OCI-LY7 (cell line): ENCODE measurements around the gene CLASP2. TPM values are rescaled to one million over a fixed set of nuclear protein-coding genes. Genes with fewer than 3 reads are reported as not detected.

Source experiments
- BruUV-seq: library from RNA; stranded (reverse); fragments of 400-500 nt; replicated peaks from 2 replicates; lab custom pipeline; 2021; lab: Mats Ljungman, UMichigan
- CTCF ChIA-PET: fragments of 300-600 bp; sonication (Branson Sonifier 250); formaldehyde crosslinking; loops from one replicate; lab custom pipeline; 2022; ENCODE audit warnings: antibody characterized with exemption; ENCODE audit not compliant: unreplicated experiment; lab: Charles Lee
- POLR2A ChIA-PET: fragments of 300-600 bp; sonication (Branson Sonifier 250); formaldehyde crosslinking; loops from one replicate; lab custom pipeline; 2022; ENCODE audit warnings: antibody characterized with exemption; lab: Charles Lee
- DNase-seq: peaks from one replicate; pipeline ENCODE4 v3.0.0-alpha.2; 2015; ENCODE audit warnings: low spot score
- H2AFZ ChIP-seq: fragments of 200-600 bp; sonication (generic), shearing (Covaris generic); 2 replicates; pipeline ENCODE4 v1.6.1; 2014; ENCODE audit warnings: mild to moderate bottlenecking, antibody characterized with exemption, low read length, moderate library complexity
- H3K27ac ChIP-seq: fragments of 200-600 bp; sonication (generic); 2 replicates; pipeline ENCODE4 v1.5.1; 2014; ENCODE audit warnings: mixed run types, low read depth, mild to moderate bottlenecking, moderate library complexity, low read length, inconsistent platforms; ENCODE audit not compliant: poor library complexity, severe bottlenecking
- H3K36me3 ChIP-seq: fragments of 200-600 bp; sonication (generic); 2 replicates; pipeline ENCODE4 v1.6.1; 2014; ENCODE audit warnings: mild to moderate bottlenecking, antibody characterized with exemption, low read length, moderate library complexity, mixed read lengths; ENCODE audit not compliant: insufficient read depth
- H3K4me1 ChIP-seq: fragments of 200-600 bp; sonication (generic); 2 replicates; pipeline ENCODE4 v1.5.1; 2014; ENCODE audit warnings: mild to moderate bottlenecking, low read length; ENCODE audit not compliant: insufficient read depth, poor library complexity, severe bottlenecking
- H3K4me2 ChIP-seq: fragments of 200-600 bp; sonication (generic); 2 replicates; pipeline ENCODE4 v1.6.1; 2014; ENCODE audit warnings: mild to moderate bottlenecking, low read length
- H3K4me3 ChIP-seq: fragments of 200-600 bp; sonication (generic); 2 replicates; pipeline ENCODE4 v1.5.1; 2014; ENCODE audit warnings: mild to moderate bottlenecking, low read depth, low read length; ENCODE audit not compliant: poor library complexity, severe bottlenecking
- H3K79me2 ChIP-seq: fragments of 200-600 bp; sonication (generic); 2 replicates; pipeline ENCODE4 v1.6.1; 2016; ENCODE audit warnings: low read depth, mild to moderate bottlenecking, low read length, moderate library complexity, mixed read lengths; ENCODE audit not compliant: insufficient read depth
- H3K9me2 ChIP-seq: fragments of 200-600 bp; sonication (generic); 2 replicates; pipeline ENCODE4 v1.6.1; 2016; ENCODE audit warnings: mild to moderate bottlenecking, low read length, mixed read lengths; ENCODE audit not compliant: insufficient read depth
- H3K9me3 ChIP-seq: fragments of 200-600 bp; sonication (generic); 2 replicates; pipeline ENCODE4 v1.6.1; 2014; ENCODE audit warnings: mild to moderate bottlenecking, mixed run types, low read length, mixed read lengths
- H4K20me1 ChIP-seq: fragments of 200-600 bp; sonication (generic); 2 replicates; pipeline ENCODE4 v1.6.1; 2014; ENCODE audit warnings: mild to moderate bottlenecking, antibody characterized with exemption, low read length, moderate library complexity, mixed read lengths; ENCODE audit not compliant: insufficient read depth
- CTCF ChIP-seq: fragments of 200-600 bp; sonication (generic); conservative IDR thresholded peaks from 2 replicates; pipeline ENCODE4 v1.5.1; 2014; ENCODE audit warnings: mild to moderate bottlenecking, antibody characterized with exemption, low read length, moderate library complexity, mixed read lengths
- EZH2phosphoT487 ChIP-seq: fragments of 200-600 bp; sonication (generic); IDR thresholded peaks from 2 replicates; pipeline ENCODE4 v1.6.1; 2018; ENCODE audit warnings: low read depth, borderline replicate concordance, mild to moderate bottlenecking, mixed run types, antibody characterized with exemption, low read length, moderate library complexity, mixed read lengths
- intact Hi-C: fragments of 100-400 bp; cut with micrococcal nuclease; formaldehyde crosslinking; loops from one replicate; pipeline ENCODE4 v1.10.0; 2022; ENCODE audit not compliant: unreplicated experiment
- total RNA-seq, 2 experiments: library from RNA; depleted of rRNA in 1 of 2; stranded (reverse); fragments of >200 nt in 1 of 2; shearing (Covaris generic) in 1 of 2; gene quantifications; 2 replicates each; pipeline ENCODE4 v1.2.3, GENCODE V29; 2014 to 2022

The CLASP2 gene
- total RNA-seq, 2 experiments from 2014 or later = 95.5 to 99.1 TPM

- intact Hi-C loops = loop anchor here (2.0 to 5.0 kb wide), 2 partner anchors 70 to 277 kb away; partner anchors contain the start of gene UBP1
- Histone ChIP-seq H3K36me3 (peaks cover 10% of the 10 kb centered on the region), H2AFZ (peak overlapping the region; percentile 99), H3K9me3 (peaks cover 7% of the 10 kb centered on the region; the same call in 1 of the 2 replicates), H4K20me1 (peaks cover 18% of the 10 kb centered on the region; the same call in 1 of the 2 replicates), H3K27ac (peak overlapping the region; percentile 69), H3K4me1 (peaks cover 27% of the 10 kb centered on the region), H3K4me3 (peak overlapping the region; percentile 94), H3K9me2 (no peaks in the 10 kb centered on the region), H3K4me2 (peak overlapping the region; percentile 98), H3K79me2 (peaks cover 50% of the 10 kb centered on the region)
- CTCF ChIA-PET = no interaction called here
- BruUV-seq = no TSS peak
- no peak for DNase-seq
- TF ChIP-seq CTCF (no peak), EZH2phosphoT487 (no peak)
- POLR2A ChIA-PET = interaction anchor here (0.6 to 1.2 kb wide), 6 partner anchors 24 to 79 kb away, joined by 3 to 6 read pairs (median 3); no protein-coding TSS in a partner anchor
Measured at GRCh38 chr3:33717616-33717865, 513 bp downstream of the CLASP2 start.

- no peak for DNase-seq
- ChIA-PET POLR2A (interaction anchor here (0.6 to 1.7 kb wide), 5 partner anchors 15 to 739 kb away, joined by 3 to 10 read pairs (median 3); no protein-coding TSS in a partner anchor), CTCF (no interaction called here)
- no peaks in the 10 kb centered on the region for H3K9me2 ChIP-seq
- H3K36me3 ChIP-seq = peaks cover 20% of the 10 kb centered on the region
- peaks cover 14% of the 10 kb centered on the region; the same call in 1 of the 2 replicates for H3K9me3 ChIP-seq
- no peak overlapping the region for H2AFZ ChIP-seq
- peak overlapping the region; percentile 98 for H3K4me2 ChIP-seq
- peaks cover 18% of the 10 kb centered on the region; the same call in 1 of the 2 replicates for H4K20me1 ChIP-seq
- TF ChIP-seq CTCF = no peak
- no peak for TF ChIP-seq EZH2phosphoT487
- H3K27ac ChIP-seq = no peak overlapping the region
- H3K79me2 ChIP-seq = peaks cover 63% of the 10 kb centered on the region
- intact Hi-C loops = loop anchor here (1.0 to 5.0 kb wide), 4 partner anchors 57 to 275 kb away; partner anchors contain the start of gene UBP1
- peaks cover 27% of the 10 kb centered on the region for H3K4me1 ChIP-seq
- BruUV-seq = no TSS peak
- H3K4me3 ChIP-seq = peak overlapping the region; percentile 94
Measured at GRCh38 chr3:33716227-33716626, 1.8 kb downstream of the CLASP2 start.

GRCh38 chr3:33711100-33711499, 7.0 kb downstream of the CLASP2 start:
- no TSS peak for BruUV-seq
- Histone ChIP-seq H3K4me2 (no peak overlapping the region), H3K9me3 (peaks cover 11% of the 10 kb centered on the region; the same call in 1 of the 2 replicates), H4K20me1 (peaks cover 8% of the 10 kb centered on the region; the same call in 1 of the 2 replicates), H2AFZ (no peak overlapping the region), H3K4me3 (no peak overlapping the region), H3K79me2 (peaks cover 96% of the 10 kb centered on the region), H3K9me2 (no peaks in the 10 kb centered on the region), H3K27ac (no peak overlapping the region), H3K4me1 (peaks cover 13% of the 10 kb centered on the region), H3K36me3 (peaks cover 47% of the 10 kb centered on the region)
- intact Hi-C loops = no loop called here
- ChIA-PET POLR2A (interaction anchor here (0.7 kb wide), 2 partner anchors 68 to 74 kb away, joined by 3 to 4 read pairs; no protein-coding TSS in a partner anchor), CTCF (no interaction called here)
- no peak for TF ChIP-seq CTCF
- TF ChIP-seq EZH2phosphoT487 = no peak
- no peak for DNase-seq
